ENCODE data around the gene SEMA4G.

- TF ChIP-seq CTCF (IDR thresholded peaks at IDR 0.05): no peak
- TF ChIP-seq ZFX (IDR thresholded peaks at IDR 0.05; ENCODE audit: borderline replicate concordance): no peak
Observed at GRCh38 chr10:101000127-101000914, 31.0 kb downstream of the SEMA4G start.

Measured in 22Rv1 (cell line).